Inferior parietal cortex (tissue), 1 donor: ENCODE data around the gene MRPL11.

Source experiments
- DNase-seq: peaks from one replicate; pipeline ENCODE4 v3.0.0-alpha.2; 2016; ENCODE audit errors: extremely low spot score

Gene MRPL11

GRCh38 chr11:66438504-66439466 lies at the start of gene MRPL11:
MRPL11 (minus strand) TSS chr11:66438848; CDS start chr11:66438754, 94 bp downstream.
- DNase-seq = peak; percentile 96

GRCh38 chr11:66484806-66485380 lies 46.2 kb upstream of the MRPL11 start:
- DNase-seq = no peak

GRCh38 chr11:66480117-66480938 lies 41.7 kb upstream of the MRPL11 start, which contains the start of gene DPP3:
DPP3 (plus strand) TSS chr11:66480434; CDS start chr11:66482201, 1,767 bp downstream.
- DNase-seq = peak; percentile 97

- no peak for DNase-seq
Observed at GRCh38 chr11:66479394-66480116, 40.9 kb upstream of the MRPL11 start.

GRCh38 chr11:66478729-66479393 lies 40.2 kb upstream of the MRPL11 start:
- no peak for DNase-seq

GRCh38 chr11:66477263-66478201 lies 38.9 kb upstream of the MRPL11 start:
- DNase-seq = no peak

GRCh38 chr11:66476841-66477251 lies 38.2 kb upstream of the MRPL11 start:
- DNase-seq = no peak

- DNase-seq = no peak
Observed at GRCh38 chr11:66476173-66476840, 37.7 kb upstream of the MRPL11 start.

- no peak for DNase-seq
Observed at GRCh38 chr11:66475349-66476172, 36.9 kb upstream of the MRPL11 start.

- no peak for DNase-seq
Observed at GRCh38 chr11:66473608-66474515, 35.2 kb upstream of the MRPL11 start.

- DNase-seq = no peak
Observed at GRCh38 chr11:66473167-66473566, 34.5 kb upstream of the MRPL11 start.

- no peak for DNase-seq
Observed at GRCh38 chr11:66472054-66472453, 33.4 kb upstream of the MRPL11 start.

- DNase-seq = no peak
Observed at GRCh38 chr11:66471142-66471541, 32.5 kb upstream of the MRPL11 start.

GRCh38 chr11:66470015-66470414 lies 31.4 kb upstream of the MRPL11 start:
- DNase-seq = no peak

GRCh38 chr11:66469441-66469840 lies 30.8 kb upstream of the MRPL11 start:
- no peak for DNase-seq

GRCh38 chr11:66468691-66469090 lies 30.0 kb upstream of the MRPL11 start:
- DNase-seq = no peak

- DNase-seq = no peak
Observed at GRCh38 chr11:66467756-66468155, 29.1 kb upstream of the MRPL11 start.
